Neutrophil (primary cell): ENCODE measurements around the gene CD34.
A peak's percentile ranks its signal among the peaks of the same experiment; 100 is the strongest.

Source experiments
- H3K27ac ChIP-seq: fragments of 200-600 bp; sonication (generic); 2 replicates; pipeline ENCODE4 v1.5.1; 2016; ENCODE audit warnings: mild to moderate bottlenecking, moderate library complexity
- H3K27me3 ChIP-seq: fragments of 200-600 bp; sonication (generic); 2 replicates; pipeline ENCODE4 v1.6.0; 2016; ENCODE audit warnings: mild to moderate bottlenecking
- H3K36me3 ChIP-seq: fragments of 200-600 bp; sonication (generic); 2 replicates; pipeline ENCODE4 v1.5.1; 2017
- H3K4me1 ChIP-seq, 2 experiments: fragments of 200-600 bp in 1 of 2; sonication (generic) in 1 of 2; 1 replicate in 1 of 2; 2 replicates in 1 of 2; pipeline versions ENCODE4 v1.5.1 to v1.6.1; 2013 to 2016; ENCODE audit warnings: low read depth in 1 of 2, low read length in 1 of 2, mild to moderate bottlenecking in 1 of 2, moderate library complexity in 1 of 2; ENCODE audit not compliant: control insufficient read depth in 1 of 2, insufficient read depth in 1 of 2
- H3K4me3 ChIP-seq, 2 experiments: fragments of 200-600 bp in 1 of 2; sonication (generic) in 1 of 2; 1 replicate in 1 of 2; 2 replicates in 1 of 2; pipeline ENCODE4 v1.5.1; 2013 to 2016; ENCODE audit warnings: low read depth in 1 of 2, low read length in 1 of 2, mild to moderate bottlenecking in 1 of 2, moderate library complexity in 1 of 2
- H3K9me3 ChIP-seq: fragments of 200-600 bp; sonication (generic); 2 replicates; pipeline ENCODE4 v1.5.1; 2016
- CTCF ChIP-seq: fragments of 200-600 bp; sonication (generic); IDR thresholded peaks from 2 replicates; pipeline ENCODE4 v1.5.1; 2016; ENCODE audit warnings: antibody characterized with exemption

CD34 gene

GRCh38 chr1:207890136-207890738, 20.7 kb downstream of the CD34 start:
- peaks cover 10% of the 10 kb centered on the region for H3K27me3 ChIP-seq
- no peak overlapping the region for H3K27ac ChIP-seq
- no peaks in the 10 kb centered on the region for H3K9me3 ChIP-seq
- no peak for TF ChIP-seq CTCF
- H3K36me3 ChIP-seq = no peaks in the 10 kb centered on the region
- H3K4me3 ChIP-seq = no peak overlapping the region
- H3K4me1 ChIP-seq = peaks cover 0 to 1% of the 10 kb centered on the region in 2 experiments

GRCh38 chr1:207888652-207889051, 22.3 kb downstream of the CD34 start:
- Histone ChIP-seq H3K9me3 (no peaks in the 10 kb centered on the region), H3K27me3 (peaks cover 10% of the 10 kb centered on the region), H3K36me3 (no peaks in the 10 kb centered on the region), H3K27ac (no peak overlapping the region), H3K4me3 (no peak overlapping the region), H3K4me1 (peaks cover 0 to 6% of the 10 kb centered on the region in 2 experiments)
- TF ChIP-seq CTCF = no peak

- H3K9me3 ChIP-seq = no peaks in the 10 kb centered on the region
- peaks cover 10% of the 10 kb centered on the region for H3K27me3 ChIP-seq
- H3K36me3 ChIP-seq = no peaks in the 10 kb centered on the region
- no peak overlapping the region for H3K27ac ChIP-seq
- no peak overlapping the region for H3K4me3 ChIP-seq
- TF ChIP-seq CTCF = no peak
- peaks cover 0 to 6% of the 10 kb centered on the region in 2 experiments for H3K4me1 ChIP-seq
These were observed 23.3 kb downstream of the CD34 start for GRCh38 chr1:207887542-207888201.

- no peak for TF ChIP-seq CTCF
- H3K36me3 ChIP-seq = no peaks in the 10 kb centered on the region
- H3K9me3 ChIP-seq = no peaks in the 10 kb centered on the region
- H3K4me3 ChIP-seq = no peak overlapping the region
- H3K4me1 ChIP-seq = peaks cover 0 to 6% of the 10 kb centered on the region in 2 experiments
- H3K27me3 ChIP-seq = peaks cover 10% of the 10 kb centered on the region
- H3K27ac ChIP-seq = no peak overlapping the region
These were observed 24.7 kb downstream of the CD34 start for GRCh38 chr1:207886227-207886626.

- H3K4me3 ChIP-seq = no peak overlapping the region
- H3K9me3 ChIP-seq = no peaks in the 10 kb centered on the region
- H3K27ac ChIP-seq = no peak overlapping the region
- peak; percentile 93 for TF ChIP-seq CTCF
- no peaks in the 10 kb centered on the region for H3K36me3 ChIP-seq
- peaks cover 0 to 6% of the 10 kb centered on the region in 2 experiments for H3K4me1 ChIP-seq
- peaks cover 10% of the 10 kb centered on the region for H3K27me3 ChIP-seq
These were observed 25.5 kb downstream of the CD34 start for GRCh38 chr1:207885129-207886032.
